GM10248 (cell line): Measurements from ENCODE around the gene TOB1.

Experiments used
- CTCF ChIA-PET: fragments of 300-600 bp; sonication (Branson Sonifier 250); formaldehyde crosslinking; extraction: SDS; loops from one replicate; lab custom pipeline; 2021; ENCODE audit warnings: antibody characterized with exemption; lab: Yijun Ruan, JAX
- POLR2A ChIA-PET: fragments of 350-650 bp; sonication (Branson Sonifier 250); formaldehyde crosslinking; extraction: SDS; loops from one replicate; lab custom pipeline; 2020; ENCODE audit warnings: antibody characterized with exemption; lab: Yijun Ruan, JAX
- DNase-seq: peaks from one replicate; pipeline ENCODE4 v3.0.0; 2012; ENCODE audit errors: extremely low spot score
- TF ChIP-seq, protein P1 (sequence below): IDR thresholded peaks from 2 replicates; pipeline ENCODE4 v1.5.1; 2012; ENCODE audit warnings: mild to moderate bottlenecking, low read depth; ENCODE audit errors: extremely low read depth, missing control alignments, control extremely low read depth

TOB1 gene

DNA sequence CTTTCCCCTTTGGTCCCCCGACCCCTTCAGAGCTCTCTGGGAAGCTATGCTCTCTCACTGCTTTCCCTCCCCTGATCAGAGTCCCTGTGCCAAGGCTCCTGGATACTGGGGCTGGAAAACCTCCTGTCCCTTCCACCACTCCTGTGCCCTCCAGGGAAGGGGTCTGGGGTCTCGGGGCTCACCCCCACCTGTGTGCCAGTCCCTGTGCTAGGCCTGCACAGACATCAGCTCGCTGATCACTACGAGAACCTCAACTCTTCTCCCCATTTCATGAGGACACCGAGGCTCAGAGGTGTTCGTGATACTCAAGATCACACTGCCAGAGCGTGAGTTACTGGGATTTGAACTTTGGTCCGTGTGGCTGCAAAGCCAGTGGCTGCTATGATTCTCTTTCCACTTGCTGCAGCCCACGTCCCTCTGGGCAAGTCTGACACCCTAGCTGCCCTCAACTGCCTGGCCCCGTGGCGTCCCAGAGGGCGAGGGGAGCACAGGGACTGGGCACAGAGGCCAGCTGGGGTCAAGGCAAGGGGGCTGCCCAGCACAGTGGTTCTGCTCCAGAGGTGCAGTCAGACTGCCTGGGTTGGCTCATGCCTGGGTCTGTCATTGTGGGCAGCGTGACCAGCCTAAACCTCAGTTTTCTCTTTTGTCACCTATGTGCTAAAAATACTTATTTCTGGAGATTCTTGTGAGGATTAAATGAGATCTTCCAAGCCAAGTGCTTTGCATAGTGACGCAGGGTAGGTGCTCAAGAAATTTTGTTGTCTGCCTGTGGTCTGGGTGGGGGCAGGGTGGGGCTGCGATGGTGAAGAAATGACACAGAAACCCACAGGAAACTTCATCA is 43.8 kb upstream of the TOB1 start:
- CTCF ChIA-PET, result interaction anchor here (1.0 to 1.5 kb wide), 4 partner anchors 10 to 58 kb away, joined by 3 read pairs; partner anchors contain the start of gene TOB1
- TF ChIP-seq, protein P1, sequence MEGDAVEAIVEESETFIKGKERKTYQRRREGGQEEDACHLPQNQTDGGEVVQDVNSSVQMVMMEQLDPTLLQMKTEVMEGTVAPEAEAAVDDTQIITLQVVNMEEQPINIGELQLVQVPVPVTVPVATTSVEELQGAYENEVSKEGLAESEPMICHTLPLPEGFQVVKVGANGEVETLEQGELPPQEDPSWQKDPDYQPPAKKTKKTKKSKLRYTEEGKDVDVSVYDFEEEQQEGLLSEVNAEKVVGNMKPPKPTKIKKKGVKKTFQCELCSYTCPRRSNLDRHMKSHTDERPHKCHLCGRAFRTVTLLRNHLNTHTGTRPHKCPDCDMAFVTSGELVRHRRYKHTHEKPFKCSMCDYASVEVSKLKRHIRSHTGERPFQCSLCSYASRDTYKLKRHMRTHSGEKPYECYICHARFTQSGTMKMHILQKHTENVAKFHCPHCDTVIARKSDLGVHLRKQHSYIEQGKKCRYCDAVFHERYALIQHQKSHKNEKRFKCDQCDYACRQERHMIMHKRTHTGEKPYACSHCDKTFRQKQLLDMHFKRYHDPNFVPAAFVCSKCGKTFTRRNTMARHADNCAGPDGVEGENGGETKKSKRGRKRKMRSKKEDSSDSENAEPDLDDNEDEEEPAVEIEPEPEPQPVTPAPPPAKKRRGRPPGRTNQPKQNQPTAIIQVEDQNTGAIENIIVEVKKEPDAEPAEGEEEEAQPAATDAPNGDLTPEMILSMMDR, result no peak

DNA sequence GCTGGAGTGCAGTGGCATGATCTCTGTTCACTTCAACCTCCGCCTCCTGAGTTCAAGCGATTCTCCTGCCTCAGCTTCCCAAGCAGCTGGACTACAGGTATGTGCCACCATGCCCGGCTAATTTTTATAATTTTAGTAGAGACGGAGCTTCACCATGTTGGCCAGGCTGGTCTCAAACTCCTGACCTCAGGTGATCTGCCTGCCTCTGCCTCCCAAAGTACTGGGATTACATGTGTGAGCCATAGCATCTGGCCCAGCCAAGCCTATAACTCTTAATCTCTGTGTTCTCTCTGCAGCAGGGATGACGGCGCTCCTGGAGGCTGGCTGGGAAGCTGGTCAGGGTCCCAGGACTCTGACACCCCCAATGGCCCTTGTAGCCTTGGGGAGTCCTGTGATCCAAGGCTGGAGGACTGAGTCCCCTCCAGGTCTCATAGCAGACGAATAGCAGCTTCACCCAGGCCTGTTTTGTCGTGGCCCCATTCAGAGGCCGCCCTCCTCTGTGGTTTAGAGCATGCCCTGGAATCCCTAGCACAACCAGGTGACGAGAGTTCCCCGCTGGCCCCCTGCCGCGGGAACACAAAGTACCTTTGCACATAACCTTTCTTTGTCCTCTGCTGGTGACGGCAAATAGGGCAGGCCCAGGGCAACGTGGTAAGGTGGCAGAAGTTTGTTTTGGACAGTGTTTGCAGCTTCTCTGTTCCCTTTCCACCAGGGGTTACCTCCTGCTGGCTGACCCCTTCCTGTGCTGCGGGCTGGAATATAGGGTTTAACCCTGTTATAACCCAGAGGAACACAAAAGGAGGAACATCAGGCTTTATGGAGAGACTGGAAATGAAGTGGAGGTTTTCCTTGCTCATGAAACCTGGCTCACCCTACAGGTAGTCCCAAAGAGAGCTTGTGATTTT is 43.0 kb upstream of the TOB1 start:
- TF ChIP-seq, protein P1, result no peak
- CTCF ChIA-PET, result interaction anchor here (1.0 to 1.5 kb wide), 4 partner anchors 9 to 57 kb away, joined by 3 read pairs; partner anchors contain the start of gene TOB1
- POLR2A ChIA-PET, result interaction anchor here (1.0 kb wide), 1 partner anchor 43 kb away, joined by 3 read pairs; the partner anchor contains the start of gene TOB1
- no peak for DNase-seq

More for the DNA sequence above, 43.8 kb upstream of the TOB1 start:
- DNase-seq, result no peak
- POLR2A ChIA-PET, result interaction anchor here (0.8 kb wide), 1 partner anchor 44 kb away, joined by 3 read pairs; the partner anchor contains the start of gene TOB1

DNA sequence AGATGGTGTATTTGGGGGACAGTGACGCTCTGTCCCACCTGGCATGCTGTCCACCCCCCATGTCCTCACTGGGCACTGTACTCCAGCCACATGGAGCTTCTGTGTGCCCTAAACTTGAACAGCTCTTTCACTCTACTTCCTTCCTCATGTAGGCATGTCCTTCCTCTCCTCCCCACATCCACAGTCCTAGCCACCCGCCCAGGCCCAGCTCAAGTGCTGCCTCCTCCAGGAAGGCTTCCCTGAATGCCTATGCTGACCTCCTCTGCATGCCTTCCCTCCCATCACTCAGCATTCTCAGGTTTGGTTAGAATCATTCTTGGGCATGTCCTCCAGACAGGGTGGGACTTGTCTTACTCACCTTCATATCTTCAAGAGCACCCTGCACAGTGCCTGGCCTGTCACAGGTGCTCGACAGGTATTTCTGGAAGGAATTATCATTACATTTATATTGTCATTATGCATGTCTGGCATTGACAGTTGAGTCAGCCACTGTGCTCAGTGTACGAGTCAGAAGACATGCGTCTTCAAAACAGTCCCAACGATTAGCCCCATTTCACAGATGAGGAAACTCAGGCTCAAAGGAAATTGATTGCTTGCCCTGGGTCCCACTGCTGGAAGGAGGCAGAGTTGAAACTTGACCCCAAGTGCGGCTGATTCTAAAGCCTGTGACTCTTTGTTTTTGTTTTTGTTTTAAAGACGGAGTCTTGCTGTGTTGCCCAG is 42.1 kb upstream of the TOB1 start:
- DNase-seq, result no peak
- ChIA-PET POLR2A (interaction anchor here (1.0 kb wide), 1 partner anchor 42 kb away, joined by 3 read pairs; the partner anchor contains the start of gene TOB1), CTCF (interaction anchor here (1.0 to 1.5 kb wide), 2 partner anchors 8 to 42 kb away, joined by 3 read pairs; partner anchors contain the start of gene TOB1)
- TF ChIP-seq, protein P1, result no peak

DNA sequence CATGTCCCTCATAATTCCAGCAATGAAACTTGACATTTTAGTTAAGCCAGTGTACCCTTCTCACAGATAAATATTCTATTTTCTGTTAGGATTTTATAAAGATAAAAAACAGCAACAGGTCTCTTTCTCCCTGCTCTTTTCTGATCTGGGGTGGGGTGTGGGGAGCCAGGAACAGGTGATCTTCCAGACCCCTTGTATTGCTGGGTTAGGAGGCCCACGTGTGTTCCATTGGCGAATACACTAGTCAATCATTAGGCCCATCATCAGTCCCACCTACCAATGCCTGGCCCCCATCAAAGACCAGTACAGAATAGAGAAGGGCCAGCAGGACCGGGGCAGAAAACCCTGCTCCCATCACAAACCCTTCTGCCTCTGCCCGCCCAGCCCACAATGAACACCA is 40.3 kb upstream of the TOB1 start:
- CTCF ChIA-PET, result interaction anchor here (0.8 to 1.4 kb wide), 5 partner anchors 9 to 34 kb away, joined by 3 to 5 read pairs (median 4); no protein-coding TSS in a partner anchor
- TF ChIP-seq, protein P1, result no peak
- POLR2A ChIA-PET, result no interaction called here
- DNase-seq, result no peak

DNA sequence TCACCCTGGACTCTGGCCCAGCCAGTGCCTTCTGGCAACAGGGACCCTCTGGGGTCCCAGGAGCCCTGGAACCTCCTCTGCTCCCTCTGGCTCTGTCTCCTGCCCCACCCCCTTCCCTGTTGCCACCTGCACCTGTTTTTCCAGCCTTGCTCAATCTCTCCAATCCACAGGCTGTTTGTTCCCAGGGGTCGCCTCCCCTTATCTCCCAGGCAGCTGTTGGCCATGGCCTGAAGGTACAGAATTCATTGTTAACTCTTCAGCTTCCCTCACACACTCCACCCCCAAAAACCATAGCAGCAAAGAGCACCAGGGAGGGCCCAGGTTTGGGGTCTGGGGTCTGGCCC is 39.3 kb upstream of the TOB1 start:
- ChIA-PET CTCF (interaction anchor here (0.9 to 1.4 kb wide), 5 partner anchors 10 to 44 kb away, joined by 3 to 5 read pairs (median 4); no protein-coding TSS in a partner anchor), POLR2A (interaction anchor here (1.1 kb wide), 1 partner anchor 40 kb away, joined by 7 read pairs; the partner anchor contains the start of gene TOB1)
- TF ChIP-seq, protein P1, result no peak
- no peak for DNase-seq
